PC-9 (cell line): ENCODE measurements around the gene LRRFIP1.

Experiments
- EZH2 ChIP-seq: fragments of 200-600 bp; sonication (generic); IDR thresholded peaks from 2 replicates; pipeline ENCODE4 v1.8.0; 2017; ENCODE audit warnings: antibody characterized with exemption, low read depth
- TF ChIP-seq, protein P1 (sequence below): fragments of 200-600 bp; sonication (generic); conservative IDR thresholded peaks from 2 replicates; pipeline ENCODE4 v1.6.1; 2017; ENCODE audit warnings: mixed run types, antibody characterized with exemption, mild to moderate bottlenecking, moderate library complexity

DNA sequence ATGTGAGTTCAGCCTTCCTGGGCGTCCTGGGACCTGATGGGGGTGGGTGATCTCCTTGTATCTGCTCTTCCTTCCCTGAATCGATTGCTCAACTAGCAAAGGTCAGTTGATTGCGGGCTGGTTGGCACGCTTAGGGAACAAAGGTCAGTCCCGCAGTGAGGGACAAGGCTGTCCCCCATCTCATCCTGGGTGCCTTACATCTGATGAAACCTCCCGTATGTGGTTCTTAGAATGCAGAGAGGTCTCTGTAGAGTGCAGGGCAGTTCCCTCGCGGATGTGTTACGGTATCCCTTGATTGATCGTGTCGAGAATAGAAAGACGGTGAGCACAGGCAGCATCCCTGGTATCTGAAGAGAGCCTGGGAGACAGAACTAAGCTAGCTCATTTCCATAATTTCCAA lies 114.8 kb downstream of the LRRFIP1 start:
- TF ChIP-seq, protein P1, sequence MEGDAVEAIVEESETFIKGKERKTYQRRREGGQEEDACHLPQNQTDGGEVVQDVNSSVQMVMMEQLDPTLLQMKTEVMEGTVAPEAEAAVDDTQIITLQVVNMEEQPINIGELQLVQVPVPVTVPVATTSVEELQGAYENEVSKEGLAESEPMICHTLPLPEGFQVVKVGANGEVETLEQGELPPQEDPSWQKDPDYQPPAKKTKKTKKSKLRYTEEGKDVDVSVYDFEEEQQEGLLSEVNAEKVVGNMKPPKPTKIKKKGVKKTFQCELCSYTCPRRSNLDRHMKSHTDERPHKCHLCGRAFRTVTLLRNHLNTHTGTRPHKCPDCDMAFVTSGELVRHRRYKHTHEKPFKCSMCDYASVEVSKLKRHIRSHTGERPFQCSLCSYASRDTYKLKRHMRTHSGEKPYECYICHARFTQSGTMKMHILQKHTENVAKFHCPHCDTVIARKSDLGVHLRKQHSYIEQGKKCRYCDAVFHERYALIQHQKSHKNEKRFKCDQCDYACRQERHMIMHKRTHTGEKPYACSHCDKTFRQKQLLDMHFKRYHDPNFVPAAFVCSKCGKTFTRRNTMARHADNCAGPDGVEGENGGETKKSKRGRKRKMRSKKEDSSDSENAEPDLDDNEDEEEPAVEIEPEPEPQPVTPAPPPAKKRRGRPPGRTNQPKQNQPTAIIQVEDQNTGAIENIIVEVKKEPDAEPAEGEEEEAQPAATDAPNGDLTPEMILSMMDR, result no peak
- TF ChIP-seq EZH2, result no peak
